GM23338 (cell line): ENCODE measurements around the gene S100A5.

Experiments used
- EZH2 ChIP-seq: fragments of 200-600 bp; sonication (generic); IDR thresholded peaks from one replicate; pipeline ENCODE4 v1.8.0; 2017; ENCODE audit warnings: antibody characterized with exemption, mild to moderate bottlenecking, low read depth; ENCODE audit not compliant: unreplicated experiment
- EZH2phosphoT487 ChIP-seq: fragments of 200-600 bp; sonication (generic); IDR thresholded peaks from one replicate; pipeline ENCODE4 v1.8.1; 2018; ENCODE audit warnings: antibody characterized with exemption; ENCODE audit not compliant: unreplicated experiment
- JUNB ChIP-seq: IDR thresholded peaks from one replicate; pipeline ENCODE4 v1.6.1; 2016; ENCODE audit warnings: antibody characterized with exemption; ENCODE audit not compliant: unreplicated experiment
- POLR2AphosphoS5 ChIP-seq: IDR thresholded peaks from 2 replicates; pipeline ENCODE4 v1.6.1; 2016; ENCODE audit warnings: antibody characterized with exemption, low read depth
- TF ChIP-seq, protein P1 (sequence below): IDR thresholded peaks from one replicate; pipeline ENCODE4 v1.6.1; 2018; ENCODE audit warnings: antibody characterized with exemption; ENCODE audit not compliant: unreplicated experiment
- TF ChIP-seq, protein P2 (sequence below), 2 experiments: fragments of 200-600 bp in 1 of 2; sonication (generic) in 1 of 2; conservative IDR thresholded peaks; 2 replicates each; pipeline versions ENCODE4 v1.5.1 to v1.6.1; 2016 to 2017; ENCODE audit warnings: antibody characterized with exemption in 2 of 2, low read depth in 2 of 2, mild to moderate bottlenecking in 2 of 2, moderate library complexity in 1 of 2

DNA sequence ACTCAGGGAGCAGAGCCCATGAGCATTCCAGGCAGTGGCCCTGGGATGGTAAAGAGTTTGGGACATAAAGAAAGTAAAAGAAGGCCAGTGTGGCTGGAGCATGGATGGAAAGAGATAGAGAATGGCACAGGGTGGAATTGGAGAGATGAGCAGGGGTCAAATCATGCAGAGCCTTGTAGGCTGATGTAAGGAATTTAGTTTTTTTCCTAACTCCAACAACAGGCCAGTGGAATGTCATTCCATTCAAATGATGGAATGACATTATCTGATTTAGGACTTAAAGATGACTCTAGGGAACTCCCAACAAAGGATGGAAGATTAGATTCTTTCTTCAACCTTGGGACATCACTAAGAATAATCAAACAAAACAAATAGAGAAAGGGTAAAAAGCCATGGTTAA, 37.8 kb upstream of the S100A5 start:
- TF ChIP-seq, protein P1, sequence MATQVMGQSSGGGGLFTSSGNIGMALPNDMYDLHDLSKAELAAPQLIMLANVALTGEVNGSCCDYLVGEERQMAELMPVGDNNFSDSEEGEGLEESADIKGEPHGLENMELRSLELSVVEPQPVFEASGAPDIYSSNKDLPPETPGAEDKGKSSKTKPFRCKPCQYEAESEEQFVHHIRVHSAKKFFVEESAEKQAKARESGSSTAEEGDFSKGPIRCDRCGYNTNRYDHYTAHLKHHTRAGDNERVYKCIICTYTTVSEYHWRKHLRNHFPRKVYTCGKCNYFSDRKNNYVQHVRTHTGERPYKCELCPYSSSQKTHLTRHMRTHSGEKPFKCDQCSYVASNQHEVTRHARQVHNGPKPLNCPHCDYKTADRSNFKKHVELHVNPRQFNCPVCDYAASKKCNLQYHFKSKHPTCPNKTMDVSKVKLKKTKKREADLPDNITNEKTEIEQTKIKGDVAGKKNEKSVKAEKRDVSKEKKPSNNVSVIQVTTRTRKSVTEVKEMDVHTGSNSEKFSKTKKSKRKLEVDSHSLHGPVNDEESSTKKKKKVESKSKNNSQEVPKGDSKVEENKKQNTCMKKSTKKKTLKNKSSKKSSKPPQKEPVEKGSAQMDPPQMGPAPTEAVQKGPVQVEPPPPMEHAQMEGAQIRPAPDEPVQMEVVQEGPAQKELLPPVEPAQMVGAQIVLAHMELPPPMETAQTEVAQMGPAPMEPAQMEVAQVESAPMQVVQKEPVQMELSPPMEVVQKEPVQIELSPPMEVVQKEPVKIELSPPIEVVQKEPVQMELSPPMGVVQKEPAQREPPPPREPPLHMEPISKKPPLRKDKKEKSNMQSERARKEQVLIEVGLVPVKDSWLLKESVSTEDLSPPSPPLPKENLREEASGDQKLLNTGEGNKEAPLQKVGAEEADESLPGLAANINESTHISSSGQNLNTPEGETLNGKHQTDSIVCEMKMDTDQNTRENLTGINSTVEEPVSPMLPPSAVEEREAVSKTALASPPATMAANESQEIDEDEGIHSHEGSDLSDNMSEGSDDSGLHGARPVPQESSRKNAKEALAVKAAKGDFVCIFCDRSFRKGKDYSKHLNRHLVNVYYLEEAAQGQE: no peak
- TF ChIP-seq POLR2AphosphoS5 (no peak), EZH2 (no peak), EZH2phosphoT487 (no peak), JUNB (no peak)
- TF ChIP-seq, protein P2, sequence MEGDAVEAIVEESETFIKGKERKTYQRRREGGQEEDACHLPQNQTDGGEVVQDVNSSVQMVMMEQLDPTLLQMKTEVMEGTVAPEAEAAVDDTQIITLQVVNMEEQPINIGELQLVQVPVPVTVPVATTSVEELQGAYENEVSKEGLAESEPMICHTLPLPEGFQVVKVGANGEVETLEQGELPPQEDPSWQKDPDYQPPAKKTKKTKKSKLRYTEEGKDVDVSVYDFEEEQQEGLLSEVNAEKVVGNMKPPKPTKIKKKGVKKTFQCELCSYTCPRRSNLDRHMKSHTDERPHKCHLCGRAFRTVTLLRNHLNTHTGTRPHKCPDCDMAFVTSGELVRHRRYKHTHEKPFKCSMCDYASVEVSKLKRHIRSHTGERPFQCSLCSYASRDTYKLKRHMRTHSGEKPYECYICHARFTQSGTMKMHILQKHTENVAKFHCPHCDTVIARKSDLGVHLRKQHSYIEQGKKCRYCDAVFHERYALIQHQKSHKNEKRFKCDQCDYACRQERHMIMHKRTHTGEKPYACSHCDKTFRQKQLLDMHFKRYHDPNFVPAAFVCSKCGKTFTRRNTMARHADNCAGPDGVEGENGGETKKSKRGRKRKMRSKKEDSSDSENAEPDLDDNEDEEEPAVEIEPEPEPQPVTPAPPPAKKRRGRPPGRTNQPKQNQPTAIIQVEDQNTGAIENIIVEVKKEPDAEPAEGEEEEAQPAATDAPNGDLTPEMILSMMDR (conservative IDR thresholded peaks at IDR 0.05; ENCODE audit: low read depth in 2 of 2): no peak
